SJSA1 (cell line): ENCODE data around the gene UBXN7. TPM values are rescaled to one million over a fixed set of nuclear protein-coding genes. Genes with fewer than 3 reads are reported as not detected.
"Not testable (repeated sequence)": the region's sequence is repeated elsewhere in the genome, so short reads cannot be mapped to it uniquely, and the experiment has no call there.

Experiments used
- DNase-seq, 2 experiments: peaks; one replicate each; pipeline ENCODE4 v3.0.0-alpha.2; 2015 to 2020; ENCODE audit warnings: low spot score in 2 of 2, low read depth in 1 of 2
- H3K27ac ChIP-seq: fragments of 250-450 bp; sonication (Bioruptor Pico); 2 replicates; pipeline ENCODE4 v1.5.1; 2020; ENCODE audit warnings: mild to moderate bottlenecking, moderate library complexity
- H3K27me3 ChIP-seq: fragments of 250-450 bp; sonication (Bioruptor Pico); replicated peaks from 2 replicates; pipeline ENCODE4 v1.5.1; 2020; ENCODE audit warnings: mild to moderate bottlenecking, moderate library complexity
- H3K36me3 ChIP-seq: fragments of 250-450 bp; sonication (Bioruptor Pico); 2 replicates; pipeline ENCODE4 v1.5.1; 2020; ENCODE audit warnings: mild to moderate bottlenecking
- H3K4me1 ChIP-seq: fragments of 250-450 bp; sonication (Bioruptor Pico); replicated peaks from 2 replicates; pipeline ENCODE4 v1.6.1; 2021; ENCODE audit warnings: mild to moderate bottlenecking
- H3K4me3 ChIP-seq: fragments of 250-450 bp; sonication (Bioruptor Pico); 2 replicates; pipeline ENCODE4 v1.5.1; 2020; ENCODE audit warnings: mild to moderate bottlenecking
- H3K9me3 ChIP-seq: fragments of 250-450 bp; sonication (Bioruptor Pico); replicated peaks from 2 replicates; pipeline ENCODE4 v1.5.1; 2020; ENCODE audit warnings: mild to moderate bottlenecking
- total RNA-seq: library from RNA; depleted of rRNA; stranded (reverse); fragments of >200 nt; shearing (Covaris generic); gene quantifications from 2 replicates; pipeline ENCODE4 v1.2.3, GENCODE V29; 2014

The UBXN7 gene
- total RNA-seq, 1 experiment from 2014 or later = 11.2 TPM

DNA sequence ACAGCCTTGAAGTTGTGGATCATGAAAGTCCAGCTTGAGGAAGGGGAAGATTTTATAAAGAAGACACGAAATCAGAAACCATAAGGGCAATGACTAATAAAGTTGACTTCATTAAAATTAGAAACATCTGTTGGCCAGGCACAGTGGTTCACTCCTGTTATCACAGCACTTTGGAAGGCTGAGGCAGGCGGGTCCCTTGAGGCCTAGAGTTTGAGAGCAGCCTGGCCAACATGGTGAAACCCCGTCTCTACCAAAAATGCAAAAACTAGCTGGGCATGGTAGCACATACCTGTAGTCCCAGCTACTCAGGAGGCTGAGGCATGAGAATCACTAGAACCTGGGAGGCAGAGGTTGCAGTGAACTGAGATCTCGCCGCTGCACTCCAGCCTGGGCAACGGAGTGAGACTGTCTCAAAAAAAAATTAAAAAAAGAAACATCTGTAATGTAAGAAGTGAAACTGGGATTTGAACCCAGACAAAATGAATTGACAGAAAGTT lies 7.9 kb upstream of the UBXN7 start:
- peaks cover 7% of the 10 kb centered on the region for H3K4me1 ChIP-seq
- H3K27ac ChIP-seq = no peak overlapping the region
- no peaks in the 10 kb centered on the region for H3K27me3 ChIP-seq
- H3K4me3 ChIP-seq = no peak overlapping the region
- no peaks in the 10 kb centered on the region for H3K9me3 ChIP-seq
- no peak for DNase-seq
- no peaks in the 10 kb centered on the region for H3K36me3 ChIP-seq

DNA sequence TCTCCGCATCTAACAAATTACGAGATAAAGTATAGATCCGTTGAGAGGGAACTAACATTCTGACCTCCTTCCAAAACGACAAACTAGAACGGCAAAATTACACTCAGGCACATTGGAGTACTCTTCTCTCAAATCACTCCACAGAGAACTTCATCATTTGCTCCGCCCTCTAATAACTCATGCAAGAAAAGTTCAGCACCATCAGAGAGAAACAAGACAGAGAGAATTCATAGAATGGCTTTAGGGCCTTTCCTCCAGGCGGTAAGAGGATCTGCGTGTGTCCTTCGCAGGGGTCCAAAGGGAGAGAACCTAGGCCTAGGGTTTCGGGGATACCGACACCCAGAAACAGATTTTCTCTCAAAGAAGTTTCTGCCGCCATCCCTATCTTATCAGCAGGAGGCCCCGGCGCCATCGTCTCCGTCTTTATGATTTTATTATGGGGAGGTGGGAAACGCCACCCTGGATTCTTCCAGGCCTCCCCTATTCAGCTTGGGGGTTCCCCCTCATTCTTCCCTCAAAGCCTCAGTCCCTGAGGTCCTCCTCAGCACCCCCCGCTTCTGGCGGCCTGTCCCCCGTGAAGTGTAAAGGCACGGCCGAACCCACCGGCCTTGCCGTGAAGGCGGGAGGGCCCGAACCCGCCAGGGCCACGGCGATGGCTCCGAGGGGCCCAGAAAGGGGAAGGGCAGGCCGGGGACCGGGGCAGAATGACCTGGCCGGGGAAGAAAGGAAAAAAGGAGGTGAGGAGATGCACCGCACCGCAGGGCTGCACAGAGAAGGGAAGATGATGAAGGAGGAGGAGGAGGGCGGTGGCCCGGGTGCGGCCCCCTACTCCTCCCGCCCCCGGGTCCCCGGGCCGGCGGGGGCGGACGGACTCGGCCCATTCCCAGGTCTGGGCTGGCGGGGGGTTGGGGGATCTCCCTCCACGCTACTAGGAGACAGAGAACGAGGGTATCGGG lies 768 bp downstream of the UBXN7 start:
- Histone ChIP-seq H3K27ac (peak overlapping the region; percentile 33), H3K4me1 (no peaks in the 10 kb centered on the region; the same call in 1 of the 2 replicates), H3K27me3 (no peaks in the 10 kb centered on the region), H3K4me3 (peak overlapping the region; percentile 76), H3K36me3 (peaks cover 12% of the 10 kb centered on the region), H3K9me3 (no peaks in the 10 kb centered on the region)
- peak in 1 of 2 experiments; percentile 48 for DNase-seq

DNA sequence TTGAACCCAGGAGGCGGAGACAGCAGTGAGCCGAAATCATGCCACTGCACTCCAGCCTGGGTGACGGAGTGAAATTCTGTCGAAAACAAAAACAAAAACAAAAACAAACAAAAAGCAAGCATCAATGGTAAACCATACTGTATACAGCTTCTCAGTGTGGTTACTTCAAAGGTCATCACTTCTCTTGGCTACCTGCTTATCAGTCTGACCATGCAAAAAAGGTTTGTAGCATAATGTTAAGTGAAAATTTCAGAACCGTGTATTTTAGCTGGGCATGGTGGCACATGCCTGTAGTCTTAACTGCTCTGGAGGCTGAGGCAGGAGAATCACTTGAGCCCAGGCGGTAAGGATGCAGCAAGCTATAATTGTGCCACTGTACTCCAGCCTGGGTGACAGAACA lies 4.2 kb downstream of the UBXN7 start:
- no peak overlapping the region for H3K4me3 ChIP-seq
- no peak overlapping the region for H3K27ac ChIP-seq
- no peak for DNase-seq
- no peaks in the 10 kb centered on the region; the same call in 1 of the 2 replicates for H3K4me1 ChIP-seq
- H3K27me3 ChIP-seq = no peaks in the 10 kb centered on the region
- H3K36me3 ChIP-seq = peaks cover 12% of the 10 kb centered on the region
- no peaks in the 10 kb centered on the region for H3K9me3 ChIP-seq

DNA sequence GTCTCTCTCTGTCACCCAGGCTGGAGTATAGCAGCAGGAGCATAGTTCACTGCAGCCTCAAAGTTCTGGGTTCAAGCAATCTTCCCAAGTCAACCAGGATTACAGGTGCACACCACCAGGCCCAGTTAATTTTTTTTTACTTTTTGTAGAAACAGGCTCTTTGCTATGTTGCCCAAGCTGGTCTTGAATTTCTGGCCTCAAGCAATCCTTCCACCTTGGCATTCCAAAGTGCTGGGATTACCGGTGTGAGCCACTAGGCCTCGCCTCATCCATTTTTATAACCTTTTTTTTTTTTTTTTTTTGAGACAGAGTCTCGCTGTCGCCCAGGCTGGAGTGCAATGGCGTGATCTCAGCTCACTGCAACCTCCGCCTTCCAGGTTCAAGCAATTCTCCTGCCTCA lies 7.8 kb downstream of the UBXN7 start:
- H3K9me3 ChIP-seq, H3K4me1 ChIP-seq, DNase-seq, H3K4me3 ChIP-seq, H3K36me3 ChIP-seq, H3K27me3 ChIP-seq, H3K27ac ChIP-seq: not testable (repeated sequence)

DNA sequence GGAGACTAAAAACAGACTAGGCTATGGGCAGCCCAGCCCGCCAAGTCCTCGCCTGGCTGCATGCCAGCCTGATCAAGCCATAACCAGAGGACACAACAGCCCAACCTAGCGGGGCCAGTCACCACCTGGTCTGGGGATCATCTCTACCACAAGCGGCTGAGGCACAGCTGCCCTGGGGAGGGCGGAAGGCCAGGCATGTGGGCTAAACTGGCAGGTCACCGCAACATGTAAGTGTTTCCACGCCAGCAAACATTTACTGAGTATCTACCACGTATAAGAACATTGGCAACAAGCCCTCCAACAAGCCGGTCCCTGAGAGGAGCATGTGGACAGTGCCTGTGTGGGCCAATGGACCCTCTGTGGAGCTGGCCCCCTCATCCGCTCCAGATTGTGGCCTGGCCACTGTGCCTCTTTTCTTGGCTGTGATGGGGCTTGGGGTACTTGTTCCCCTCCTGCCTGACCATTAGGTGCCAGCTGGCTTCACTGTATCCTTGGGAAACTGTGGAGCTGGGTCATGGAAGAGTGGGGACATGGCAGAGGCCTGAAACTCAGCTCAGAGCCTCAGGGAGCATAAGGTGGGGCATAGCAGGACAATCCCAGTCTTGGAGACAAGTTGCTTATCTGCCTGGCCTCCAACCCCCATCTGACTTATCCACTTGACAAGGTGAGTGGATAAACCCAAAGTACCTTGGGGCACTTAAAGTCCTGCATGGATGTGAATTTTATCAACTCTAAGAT lies 9.0 kb downstream of the UBXN7 start:
- H3K27ac ChIP-seq = no peak overlapping the region
- H3K27me3 ChIP-seq = no peaks in the 10 kb centered on the region
- no peak overlapping the region for H3K4me3 ChIP-seq
- peaks cover 4% of the 10 kb centered on the region for H3K36me3 ChIP-seq
- no peaks in the 10 kb centered on the region for H3K9me3 ChIP-seq
- H3K4me1 ChIP-seq = no peaks in the 10 kb centered on the region
- DNase-seq = no peak

DNA sequence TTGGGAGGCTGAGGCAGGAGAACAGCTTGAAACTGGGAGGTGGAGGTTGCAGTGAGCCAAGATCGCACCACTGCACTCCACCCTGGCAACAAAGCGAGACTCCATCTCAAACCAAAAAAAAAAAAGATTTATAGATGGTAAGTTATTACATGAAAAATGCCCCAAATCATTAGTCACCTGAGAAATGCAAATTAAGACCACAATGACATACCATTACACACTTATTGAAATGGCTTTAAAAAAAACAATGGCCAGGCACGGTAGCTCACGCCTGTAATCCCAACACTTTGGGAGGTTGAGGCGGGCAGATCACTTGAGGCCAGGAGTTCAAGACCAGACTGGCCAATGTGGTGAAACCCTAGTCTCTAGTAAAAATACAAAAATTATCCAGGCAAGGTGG lies 10.6 kb downstream of the UBXN7 start:
- not testable (repeated sequence) for H3K27ac ChIP-seq, H3K4me3 ChIP-seq, H3K27me3 ChIP-seq, H3K4me1 ChIP-seq, H3K36me3 ChIP-seq, DNase-seq, H3K9me3 ChIP-seq

DNA sequence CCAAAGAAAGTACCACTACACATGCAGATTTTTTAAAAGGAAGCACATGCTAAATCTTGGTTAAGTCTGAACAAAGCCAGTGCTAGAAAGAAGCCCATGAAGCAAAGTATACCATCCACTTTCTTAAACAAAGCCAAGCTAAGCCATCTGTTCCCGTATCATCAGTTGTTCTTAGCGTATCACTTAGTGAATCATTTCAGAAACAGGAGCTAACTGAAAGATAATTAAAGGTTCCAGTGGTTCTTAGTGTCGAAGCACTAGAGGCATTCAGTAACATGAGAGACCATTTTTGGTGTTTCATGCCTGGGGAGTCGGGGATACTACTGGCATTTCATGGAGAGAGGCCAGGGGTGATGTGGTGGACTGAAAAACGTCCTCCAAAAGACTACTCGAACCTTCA lies 12.8 kb downstream of the UBXN7 start:
- H3K4me1 ChIP-seq = no peaks in the 10 kb centered on the region
- H3K27me3 ChIP-seq = no peaks in the 10 kb centered on the region
- H3K4me3 ChIP-seq = no peak overlapping the region
- no peaks in the 10 kb centered on the region for H3K9me3 ChIP-seq
- no peak for DNase-seq
- H3K36me3 ChIP-seq = no peaks in the 10 kb centered on the region
- no peak overlapping the region for H3K27ac ChIP-seq

DNA sequence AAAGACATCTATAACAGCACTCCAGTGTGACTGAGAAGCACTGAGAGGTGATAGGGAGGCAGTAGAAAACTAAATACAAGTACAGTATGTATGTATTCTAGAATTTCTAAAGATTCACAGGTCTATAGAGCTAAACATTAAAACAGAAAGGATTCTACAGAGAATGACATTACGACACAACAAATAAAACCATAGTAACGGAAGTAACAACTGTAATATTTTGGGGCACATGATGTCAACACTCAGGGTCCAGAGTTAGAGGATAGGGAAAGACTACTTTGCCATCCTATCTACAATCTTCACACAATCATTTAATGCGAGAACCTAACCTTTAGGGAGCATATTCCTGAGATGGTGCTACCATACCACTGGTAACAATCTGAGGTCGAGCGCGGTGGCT lies 13.6 kb downstream of the UBXN7 start:
- no peaks in the 10 kb centered on the region for H3K9me3 ChIP-seq
- no peaks in the 10 kb centered on the region for H3K36me3 ChIP-seq
- no peaks in the 10 kb centered on the region for H3K27me3 ChIP-seq
- H3K4me3 ChIP-seq = no peak overlapping the region
- no peaks in the 10 kb centered on the region for H3K4me1 ChIP-seq
- no peak overlapping the region for H3K27ac ChIP-seq
- no peak for DNase-seq

DNA sequence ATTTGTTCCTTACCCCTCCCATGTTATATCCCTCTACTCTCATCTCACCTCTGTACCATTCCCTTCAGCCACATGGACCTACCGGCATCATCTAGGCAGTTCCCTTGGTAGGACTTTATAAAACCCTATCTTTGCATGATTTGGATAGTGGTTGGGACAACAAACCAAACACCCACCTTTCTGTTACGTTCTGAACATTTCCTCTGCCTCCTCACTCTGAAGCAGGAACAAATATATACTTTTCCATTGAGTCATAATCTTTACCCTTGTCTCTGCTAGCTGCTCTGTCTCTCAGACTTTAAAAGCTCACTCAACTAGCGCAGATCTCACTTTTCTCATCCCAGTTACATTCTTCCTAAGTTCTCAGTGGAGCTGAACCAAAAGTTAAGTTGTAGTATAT lies 17.8 kb downstream of the UBXN7 start:
- Histone ChIP-seq H3K27me3 (no peaks in the 10 kb centered on the region), H3K4me3 (no peak overlapping the region), H3K27ac (no peak overlapping the region), H3K9me3 (no peaks in the 10 kb centered on the region), H3K4me1 (no peaks in the 10 kb centered on the region), H3K36me3 (no peaks in the 10 kb centered on the region)
- no peak for DNase-seq

DNA sequence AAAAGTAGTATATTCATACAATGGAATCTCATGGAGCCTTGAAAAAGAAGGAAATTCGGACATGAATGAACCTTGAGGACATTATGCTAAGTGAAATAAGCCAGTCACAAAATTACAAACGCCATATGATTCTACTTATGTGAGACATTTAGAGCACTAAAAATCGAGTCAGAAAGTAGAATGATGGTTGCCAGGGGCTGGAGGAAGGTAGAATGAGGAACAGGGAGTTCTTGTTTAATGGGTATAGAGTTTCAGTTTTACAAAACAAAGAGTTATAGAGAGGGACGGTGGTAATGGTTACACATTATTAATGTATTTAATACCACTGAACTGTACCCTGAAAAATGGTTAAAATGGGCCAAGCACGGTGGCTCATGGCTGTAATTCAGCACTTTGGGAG lies 19.5 kb downstream of the UBXN7 start:
- Histone ChIP-seq H3K36me3 (no peaks in the 10 kb centered on the region), H3K9me3 (no peaks in the 10 kb centered on the region), H3K27me3 (no peaks in the 10 kb centered on the region), H3K4me3 (no peak overlapping the region), H3K4me1 (peaks cover under 1% of the 10 kb centered on the region), H3K27ac (no peak overlapping the region)
- DNase-seq = no peak

DNA sequence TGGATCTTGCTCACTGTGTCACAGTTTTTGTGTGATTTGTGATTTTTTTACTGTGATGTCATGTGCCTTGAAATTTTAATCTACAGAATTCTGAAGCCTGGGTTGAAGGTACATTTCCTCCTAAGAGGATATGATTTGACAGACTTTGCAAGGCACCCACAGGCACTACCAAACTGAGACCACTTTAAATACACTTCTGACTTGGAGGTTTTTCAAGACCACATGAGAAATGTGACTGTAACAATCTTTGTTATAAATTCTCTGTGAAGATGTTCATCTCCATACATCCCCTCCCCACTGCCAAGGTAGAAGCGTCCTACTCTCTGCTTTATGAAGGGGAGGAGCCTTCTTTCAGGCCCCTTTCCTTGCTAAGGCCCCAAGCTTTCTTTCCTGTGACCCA lies 22.8 kb downstream of the UBXN7 start:
- no peak for DNase-seq
- Histone ChIP-seq H3K27ac (no peak overlapping the region), H3K4me3 (no peak overlapping the region), H3K9me3 (no peaks in the 10 kb centered on the region), H3K27me3 (no peaks in the 10 kb centered on the region), H3K4me1 (peaks cover 14% of the 10 kb centered on the region), H3K36me3 (no peaks in the 10 kb centered on the region)

DNA sequence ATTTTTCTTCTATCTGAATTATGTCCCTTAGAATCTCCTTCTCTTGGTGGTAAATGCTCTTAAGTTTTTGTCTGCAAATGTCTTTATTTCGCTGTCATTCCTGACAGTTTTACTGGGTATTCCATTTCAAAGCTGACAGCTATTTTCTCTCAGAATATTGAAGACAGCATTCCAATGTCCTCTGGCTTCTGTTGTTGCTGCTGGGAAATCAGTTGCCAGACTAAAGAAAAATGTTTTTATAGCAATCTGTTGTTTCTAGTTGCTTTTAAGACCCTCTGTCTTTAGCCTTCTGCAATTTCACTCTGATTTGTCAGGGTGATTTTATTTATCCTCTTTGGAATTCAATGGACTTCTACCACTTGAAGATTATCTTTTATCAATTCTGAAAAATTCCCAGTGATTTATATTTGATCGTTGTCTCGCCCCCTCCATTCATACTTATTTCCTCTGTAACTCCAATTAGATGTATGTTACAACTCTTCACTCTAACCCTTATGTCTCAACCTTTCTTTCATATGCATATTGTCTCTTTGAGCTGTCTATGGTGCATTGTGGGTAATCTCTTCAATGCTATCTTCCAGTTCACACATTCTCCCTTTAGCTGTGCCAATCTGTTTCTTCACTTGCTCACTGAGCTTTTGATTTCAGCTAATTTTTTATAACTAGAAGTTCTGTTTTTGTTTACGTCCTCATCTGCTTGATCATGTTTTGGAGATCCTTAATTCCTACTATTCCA lies 23.5 kb downstream of the UBXN7 start:
- Histone ChIP-seq H3K36me3 (no peaks in the 10 kb centered on the region), H3K4me1 (peaks cover 14% of the 10 kb centered on the region), H3K27me3 (no peaks in the 10 kb centered on the region), H3K9me3 (no peaks in the 10 kb centered on the region), H3K4me3 (no peak overlapping the region), H3K27ac (no peak overlapping the region)
- no peak for DNase-seq

DNA sequence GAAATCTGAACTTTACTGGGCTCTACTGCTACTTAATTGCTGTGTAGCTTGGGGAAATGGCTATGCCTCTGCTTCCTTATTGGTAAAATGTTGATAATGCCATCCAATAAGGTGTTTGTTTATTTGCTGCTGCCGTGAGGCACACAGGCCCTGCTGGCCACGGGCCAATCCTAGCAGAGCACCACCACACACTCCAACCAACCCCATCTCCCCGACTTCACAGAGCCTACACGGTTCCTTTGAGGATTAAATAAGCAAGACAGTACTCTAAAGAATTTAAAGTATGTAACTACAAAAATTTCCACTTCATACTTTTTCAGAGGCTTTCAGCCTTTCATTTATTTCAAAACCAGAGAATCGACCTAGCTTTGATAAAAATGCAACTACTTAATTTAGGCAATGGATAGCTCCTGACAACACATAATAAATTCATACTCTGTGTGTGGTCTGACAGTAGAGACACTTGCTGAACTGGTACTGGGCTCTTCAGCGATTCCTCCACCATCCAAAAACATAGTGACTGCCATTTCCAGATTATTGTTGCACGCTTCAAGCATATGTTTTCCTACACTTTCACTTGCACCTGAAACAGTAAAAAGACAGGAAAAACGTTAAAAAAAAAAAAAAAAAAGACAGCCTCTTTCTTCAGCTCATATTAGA lies 25.3 kb downstream of the UBXN7 start:
- DNase-seq = peak; percentile 88 to 90
- H3K27ac ChIP-seq = peak overlapping the region; percentile 55
- no peaks in the 10 kb centered on the region for H3K27me3 ChIP-seq
- 0 out of 2 replicates have a peak, but pooled peaks cover 4% of the 10 kb centered on the region for H3K36me3 ChIP-seq
- H3K4me3 ChIP-seq = peak overlapping the region; percentile 16; the same call in 1 of the 2 replicates
- peaks cover 14% of the 10 kb centered on the region for H3K4me1 ChIP-seq
- no peaks in the 10 kb centered on the region for H3K9me3 ChIP-seq
